GM19099 (cell line): ENCODE measurements around the gene NSD2.

ENCODE experiments used
- POLR2A ChIP-seq: IDR thresholded peaks from 3 replicates; pipeline ENCODE4 v1.6.1; 2011; ENCODE audit warnings: low read depth; ENCODE audit not compliant: insufficient read length; ENCODE audit errors: extremely low read depth

NSD2 gene

GRCh38 chr4:1898007-1898406, 26.8 kb downstream of the NSD2 start:
- TF ChIP-seq POLR2A = no peak

DNA sequence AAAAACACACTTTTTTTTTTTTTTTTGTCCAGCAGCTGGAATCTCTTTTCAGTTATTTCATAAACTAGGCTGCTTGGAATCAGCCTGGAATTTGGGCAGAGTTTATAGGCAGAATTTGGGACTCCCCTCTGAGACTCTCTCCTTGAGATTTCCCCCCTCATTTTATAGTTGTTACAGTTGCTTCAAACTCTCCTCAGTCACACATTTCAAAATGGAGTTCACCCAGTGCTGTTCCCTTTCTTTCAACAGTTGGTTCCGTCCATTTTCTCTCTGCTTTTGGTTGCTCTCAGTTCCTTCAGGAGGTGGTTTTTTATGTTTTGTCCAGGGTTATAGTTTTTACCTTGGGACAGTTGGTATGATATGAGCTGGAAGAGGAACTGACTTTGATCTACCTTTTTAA, 27.5 kb downstream of the NSD2 start:
- no peak for TF ChIP-seq POLR2A

DNA sequence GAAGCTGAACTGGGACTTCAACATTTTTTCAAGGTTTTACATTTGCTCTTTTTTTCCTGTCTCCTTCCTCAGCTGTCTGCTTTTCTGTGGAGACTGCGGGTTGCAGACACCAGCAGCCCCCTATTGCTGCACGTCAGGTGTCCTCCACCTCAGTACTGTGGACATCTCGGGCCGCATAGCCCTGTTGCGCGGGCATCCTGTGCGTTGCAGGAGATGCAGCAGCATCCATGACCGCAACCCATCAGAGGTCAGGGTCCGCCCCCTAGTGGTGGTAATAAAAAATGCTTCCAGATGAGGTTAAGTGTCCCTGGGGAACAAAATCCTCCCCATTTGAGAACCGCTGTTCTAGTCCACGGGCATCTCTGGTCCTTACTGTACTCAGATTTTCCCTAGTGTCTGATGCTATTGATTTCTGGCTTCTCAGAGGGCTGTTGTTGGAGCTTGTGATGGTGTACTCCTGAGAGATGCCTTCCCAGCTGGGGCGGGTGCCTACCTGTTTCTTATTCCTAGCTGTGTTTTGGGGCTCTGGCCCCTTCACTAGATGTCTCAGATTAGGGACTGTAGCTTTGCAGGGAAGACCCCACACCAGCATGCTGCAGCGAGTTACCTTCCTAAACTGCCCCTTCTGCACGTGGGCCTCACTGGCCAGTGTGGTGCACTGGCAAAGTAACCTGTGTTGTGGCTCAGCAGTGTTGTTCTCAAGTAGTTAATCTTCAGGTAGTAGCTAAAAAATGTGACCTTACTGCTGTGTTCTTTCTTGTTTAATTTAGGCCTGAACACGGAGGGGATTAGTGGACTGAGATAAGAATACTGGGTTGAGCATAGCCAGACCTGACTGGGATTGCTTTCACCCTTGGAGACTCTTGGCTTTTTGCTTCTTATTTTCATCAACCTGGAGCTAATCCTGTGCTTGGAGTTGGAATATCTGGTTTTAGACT, 28.2 kb downstream of the NSD2 start:
- TF ChIP-seq POLR2A = no peak

- no peak for TF ChIP-seq POLR2A
Observed at GRCh38 chr4:1900087-1900433, 28.9 kb downstream of the NSD2 start.

DNA sequence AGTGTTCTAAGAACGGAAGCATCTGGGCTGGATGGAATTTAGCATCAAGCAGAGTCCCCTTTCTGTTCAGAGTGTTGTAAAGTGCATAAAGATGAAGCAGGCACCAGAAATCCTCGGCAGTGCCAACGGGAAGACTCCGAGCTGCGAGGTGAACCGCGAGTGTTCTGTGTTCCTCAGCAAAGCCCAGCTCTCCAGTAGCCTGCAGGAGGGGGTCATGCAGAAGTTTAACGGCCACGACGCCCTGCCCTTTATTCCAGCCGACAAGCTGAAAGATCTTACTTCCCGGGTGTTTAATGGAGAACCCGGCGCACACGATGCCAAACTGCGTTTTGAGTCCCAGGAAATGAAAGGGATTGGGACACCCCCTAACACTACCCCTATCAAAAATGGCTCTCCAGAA, 29.4 kb downstream of the NSD2 start:
- no peak for TF ChIP-seq POLR2A

DNA sequence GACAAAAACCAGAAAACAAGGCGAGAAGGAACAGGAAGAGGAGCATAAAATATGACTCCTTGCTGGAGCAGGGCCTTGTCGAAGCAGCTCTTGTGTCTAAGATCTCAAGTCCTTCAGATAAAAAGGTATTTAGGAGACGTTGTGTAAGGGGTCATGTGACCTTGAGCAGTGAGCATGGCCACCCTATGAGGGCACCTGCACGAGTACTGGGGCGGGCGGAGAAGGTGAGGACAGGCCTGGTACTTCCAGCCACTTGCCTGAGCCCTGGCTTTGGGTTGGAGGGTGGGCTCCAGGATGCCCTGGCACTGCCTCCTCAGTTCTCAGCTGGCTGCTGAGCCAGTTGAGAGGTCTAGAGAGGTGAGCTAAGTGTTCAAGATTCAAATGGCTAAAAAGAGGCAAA, 29.9 kb downstream of the NSD2 start:
- no peak for TF ChIP-seq POLR2A

DNA sequence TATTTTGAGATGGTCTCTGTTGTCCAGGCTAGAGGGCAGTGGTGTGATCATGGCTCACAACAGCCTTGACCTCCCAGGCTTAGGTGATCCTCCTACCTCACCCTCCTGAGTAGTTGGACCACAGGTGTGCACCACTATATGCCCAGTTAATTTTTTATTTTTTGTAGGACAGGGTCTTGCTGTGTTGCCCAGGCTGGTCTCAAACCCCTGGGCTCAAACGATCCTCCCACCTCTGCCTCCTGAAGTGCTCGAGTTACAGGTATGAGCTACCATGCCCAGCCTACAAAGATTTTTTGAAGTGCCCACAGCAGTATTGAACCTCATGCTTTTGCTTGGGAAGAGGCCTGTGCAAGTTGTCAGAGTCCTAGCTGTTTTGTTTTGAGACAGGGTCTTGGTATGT, 31.1 kb downstream of the NSD2 start:
- TF ChIP-seq POLR2A = no peak

- no peak for TF ChIP-seq POLR2A
Observed at GRCh38 chr4:1903035-1903434, 31.8 kb downstream of the NSD2 start.

DNA sequence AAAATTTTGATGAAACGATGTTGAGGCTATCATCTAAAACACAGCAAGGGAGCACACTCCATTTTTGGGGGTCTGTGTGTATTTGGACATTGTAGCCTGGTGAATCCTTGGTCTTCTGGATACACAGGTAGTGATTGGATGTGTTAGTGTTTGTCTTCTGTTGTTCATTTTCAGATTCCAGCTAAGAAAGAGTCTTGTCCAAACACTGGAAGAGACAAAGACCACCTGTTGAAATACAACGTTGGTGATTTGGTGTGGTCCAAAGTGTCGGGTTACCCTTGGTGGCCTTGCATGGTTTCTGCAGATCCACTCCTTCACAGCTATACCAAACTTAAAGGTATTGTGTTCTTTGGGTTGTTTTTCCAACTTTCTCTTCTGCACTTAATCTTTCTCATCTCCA, 32.8 kb downstream of the NSD2 start:
- no peak for TF ChIP-seq POLR2A

- TF ChIP-seq POLR2A = no peak
Observed at GRCh38 chr4:1907848-1908525, 36.8 kb downstream of the NSD2 start.

DNA sequence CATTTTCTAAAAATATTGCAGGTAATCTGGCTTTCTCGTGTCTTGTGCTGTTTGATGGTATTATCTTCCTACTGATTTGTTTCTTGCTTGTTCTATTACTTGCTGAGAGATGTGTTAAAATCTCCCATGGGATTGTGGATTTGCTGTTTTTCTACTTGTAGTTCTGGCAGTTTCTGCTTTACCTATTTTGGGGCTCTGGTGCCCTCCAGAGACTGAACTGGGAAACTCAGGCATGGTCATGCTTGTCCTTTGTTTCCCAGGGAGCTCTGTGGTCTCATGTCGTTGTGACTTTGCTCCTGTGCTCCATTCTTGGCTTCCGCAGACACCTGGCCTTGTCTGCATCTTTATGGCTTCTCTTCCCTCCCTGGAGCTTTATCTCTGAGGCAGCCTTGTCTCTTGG, 39.5 kb downstream of the NSD2 start:
- TF ChIP-seq POLR2A = no peak

DNA sequence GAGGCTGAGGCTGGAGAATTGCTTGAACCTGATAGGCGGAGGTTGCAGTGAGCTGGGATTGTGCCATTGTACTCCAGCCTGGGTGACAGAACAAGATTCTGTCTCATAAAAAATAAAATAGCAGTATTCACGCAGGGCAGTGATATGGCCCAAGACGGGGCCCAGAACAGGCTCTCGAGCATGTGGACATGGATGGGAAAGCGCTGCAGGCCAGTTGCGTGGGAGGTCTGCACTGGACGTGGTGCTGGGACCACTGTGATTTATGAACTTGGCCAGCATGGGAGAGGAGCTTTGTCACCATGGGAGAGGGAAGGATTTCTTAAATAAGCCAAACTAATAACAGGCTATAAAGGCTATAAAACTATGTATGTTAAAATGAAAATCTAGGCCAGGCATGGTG, 51.6 kb downstream of the NSD2 start:
- no peak for TF ChIP-seq POLR2A

GRCh38 chr4:1927675-1928074, 56.5 kb downstream of the NSD2 start:
- TF ChIP-seq POLR2A = no peak

DNA sequence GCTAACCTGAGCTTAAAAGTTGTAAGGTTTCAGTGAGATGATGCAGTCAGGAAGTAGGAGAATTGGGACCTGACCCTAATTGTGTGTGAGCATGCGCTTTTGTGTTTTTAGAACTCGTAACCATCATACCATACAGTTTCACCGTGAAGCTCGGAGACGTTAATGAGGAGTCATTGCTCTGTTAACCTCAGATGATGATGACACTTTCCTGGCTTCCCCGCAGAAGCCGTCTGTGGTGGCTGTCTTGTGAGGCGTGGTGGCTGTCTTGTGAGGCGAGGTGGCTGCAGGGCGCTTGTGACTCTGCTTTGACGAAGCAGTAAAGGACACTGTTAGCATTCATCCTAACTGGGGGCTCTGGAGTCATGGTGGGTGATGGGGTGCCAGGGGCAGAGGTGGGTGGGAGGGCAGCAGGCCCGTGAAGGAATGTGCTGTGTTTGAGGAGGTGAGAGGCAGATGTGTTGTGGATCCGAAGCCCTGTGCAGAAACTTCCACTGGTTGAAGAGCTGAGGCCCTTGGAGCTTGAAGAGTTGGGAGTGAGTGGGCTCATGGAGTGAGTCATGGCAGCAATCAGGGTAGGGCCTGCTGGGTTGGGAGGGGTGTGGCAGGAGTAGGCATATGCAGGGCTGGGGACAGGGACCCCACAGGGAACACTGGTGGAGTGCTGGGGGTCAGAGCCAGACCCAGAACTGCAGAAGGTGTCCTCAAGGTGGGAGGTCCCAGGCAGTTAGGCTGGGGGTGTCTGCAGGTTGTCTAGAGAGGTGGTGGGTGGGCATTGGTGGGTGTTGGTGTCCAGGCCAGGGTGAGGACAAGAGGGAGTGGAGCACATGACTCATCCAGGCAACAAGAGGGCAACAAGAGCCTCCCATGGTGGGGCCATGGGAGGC, 57.4 kb downstream of the NSD2 start:
- no peak for TF ChIP-seq POLR2A

DNA sequence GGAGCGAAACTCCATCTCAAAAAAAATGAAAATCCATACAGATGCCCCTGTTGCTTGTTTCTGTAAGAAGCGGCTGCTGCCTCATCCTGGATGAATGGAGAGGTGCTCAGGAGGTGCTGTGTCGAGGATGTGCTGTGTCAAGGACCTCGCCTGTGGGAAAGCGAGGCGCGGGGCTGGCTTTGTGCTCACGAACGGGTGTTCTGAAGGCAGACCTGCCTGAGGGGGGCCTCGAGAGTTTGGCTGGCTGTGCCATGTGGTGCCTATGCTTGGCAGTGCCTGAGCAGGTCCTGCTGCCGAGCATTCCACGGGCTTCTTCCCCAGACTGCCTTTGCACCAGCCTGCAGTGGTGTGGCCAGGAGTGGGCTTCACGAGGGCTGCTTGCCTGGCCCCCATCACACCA, 61.5 kb downstream of the NSD2 start:
- no peak for TF ChIP-seq POLR2A

DNA sequence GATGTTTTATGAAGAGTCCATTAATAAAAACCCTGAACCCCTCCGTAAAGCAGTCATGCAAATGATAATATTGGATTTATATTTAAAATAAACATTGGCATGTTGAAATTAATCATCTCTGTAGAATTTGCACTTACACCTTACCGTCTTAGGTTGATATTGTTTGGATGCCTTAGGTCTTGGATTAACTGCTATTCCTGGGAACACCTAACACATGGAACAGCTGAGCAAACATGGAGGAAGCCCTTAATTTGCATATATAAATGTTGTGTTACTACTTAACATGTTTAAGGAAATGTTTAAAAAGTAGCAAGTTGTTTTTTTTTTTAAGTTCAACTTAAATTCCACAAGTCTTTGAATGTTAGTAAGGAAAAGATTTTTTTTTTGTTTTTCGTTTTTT, 62.5 kb downstream of the NSD2 start:
- TF ChIP-seq POLR2A = no peak

DNA sequence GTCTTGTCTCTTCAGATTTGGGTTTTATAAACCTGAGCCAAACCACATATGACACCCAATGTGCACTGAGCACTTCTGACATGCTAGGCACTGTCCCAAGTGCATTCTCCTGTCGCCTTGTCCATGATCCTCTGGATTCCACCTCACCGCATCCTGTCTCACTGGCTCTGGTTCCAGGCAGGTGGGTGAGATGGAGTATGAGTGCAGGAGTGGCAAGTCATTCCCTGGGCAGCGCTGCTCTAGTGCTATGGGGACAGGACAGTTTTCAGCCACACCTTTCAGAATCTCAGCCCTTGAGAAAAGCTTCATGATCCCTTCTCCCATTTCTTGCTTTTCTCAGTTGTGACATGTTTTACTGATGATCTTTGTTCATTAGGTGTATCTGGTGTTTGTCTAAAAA, 66.4 kb downstream of the NSD2 start:
- no peak for TF ChIP-seq POLR2A
